Fibroblast of lung (primary cell): Measurements from ENCODE around the gene GNB5.

ENCODE experiments used
- EZH2 ChIP-seq: IDR thresholded peaks from 2 replicates; pipeline ENCODE4 v1.5.1; 2012; ENCODE audit warnings: low read length, control low read depth, mild to moderate bottlenecking; ENCODE audit errors: missing control alignments
- TF ChIP-seq, protein P1 (sequence below), 2 donors: IDR thresholded peaks in 1 of 2; conservative IDR thresholded peaks in 1 of 2; 1 replicate in 1 of 2; 2 replicates in 1 of 2; pipeline ENCODE4 v1.5.1; 2011 to 2012; ENCODE audit warnings: low read length in 2 of 2, control low read depth in 1 of 2, inconsistent platforms in 1 of 2, low read depth in 1 of 2, mild to moderate bottlenecking in 1 of 2

DNA sequence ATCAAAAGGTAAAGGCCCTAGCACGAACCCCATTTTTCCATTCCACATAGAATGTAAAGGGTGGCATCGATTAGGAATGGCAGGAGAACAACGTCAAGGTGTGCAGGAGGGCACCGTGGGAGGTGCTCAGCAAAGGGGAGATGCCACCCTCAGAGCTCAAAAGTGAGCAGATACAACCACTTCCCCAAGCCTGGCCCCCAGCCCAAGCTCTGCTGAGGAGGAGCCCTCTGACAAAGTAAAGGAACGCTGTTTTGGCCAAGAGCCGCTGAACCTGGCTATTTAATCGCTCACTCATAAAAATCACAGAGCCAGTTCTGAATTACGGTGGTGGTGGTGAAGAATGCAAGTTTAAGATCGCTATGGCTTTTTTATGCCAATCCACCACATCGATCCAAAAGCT is 12.4 kb downstream of the GNB5 start:
- TF ChIP-seq EZH2, result no peak
- TF ChIP-seq, protein P1, sequence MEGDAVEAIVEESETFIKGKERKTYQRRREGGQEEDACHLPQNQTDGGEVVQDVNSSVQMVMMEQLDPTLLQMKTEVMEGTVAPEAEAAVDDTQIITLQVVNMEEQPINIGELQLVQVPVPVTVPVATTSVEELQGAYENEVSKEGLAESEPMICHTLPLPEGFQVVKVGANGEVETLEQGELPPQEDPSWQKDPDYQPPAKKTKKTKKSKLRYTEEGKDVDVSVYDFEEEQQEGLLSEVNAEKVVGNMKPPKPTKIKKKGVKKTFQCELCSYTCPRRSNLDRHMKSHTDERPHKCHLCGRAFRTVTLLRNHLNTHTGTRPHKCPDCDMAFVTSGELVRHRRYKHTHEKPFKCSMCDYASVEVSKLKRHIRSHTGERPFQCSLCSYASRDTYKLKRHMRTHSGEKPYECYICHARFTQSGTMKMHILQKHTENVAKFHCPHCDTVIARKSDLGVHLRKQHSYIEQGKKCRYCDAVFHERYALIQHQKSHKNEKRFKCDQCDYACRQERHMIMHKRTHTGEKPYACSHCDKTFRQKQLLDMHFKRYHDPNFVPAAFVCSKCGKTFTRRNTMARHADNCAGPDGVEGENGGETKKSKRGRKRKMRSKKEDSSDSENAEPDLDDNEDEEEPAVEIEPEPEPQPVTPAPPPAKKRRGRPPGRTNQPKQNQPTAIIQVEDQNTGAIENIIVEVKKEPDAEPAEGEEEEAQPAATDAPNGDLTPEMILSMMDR (conservative IDR thresholded peaks at IDR 0.05 in 1 of 2, IDR thresholded peaks at IDR 0.05 in 1 of 2; ENCODE audit: low read depth in 1 of 2, low read length in 2 of 2), result no peak
